Lower leg skin (tissue), 4 donors: ENCODE measurements around the gene TTC34. TPM values are rescaled to one million over a fixed set of nuclear protein-coding genes. Genes with fewer than 3 reads are reported as not detected.

Experiments used
- DNase-seq, 2 donors: peaks; one replicate each; pipeline ENCODE4 v3.0.0-alpha.2; 2019; ENCODE audit warnings: low spot score in 2 of 2
- H3K4me3 ChIP-seq: fragments of 200-600 bp; sonication (generic); 2 replicates; pipeline ENCODE4 v1.5.1; 2017; ENCODE audit warnings: mild to moderate bottlenecking, low read depth; ENCODE audit not compliant: poor library complexity, severe bottlenecking
- POLR2A ChIP-seq, 2 donors: fragments of 450-650 bp; IDR thresholded peaks; one replicate each; pipeline ENCODE4 v1.6.1; 2016 to 2017; ENCODE audit warnings: antibody characterized with exemption in 2 of 2, mild to moderate bottlenecking in 1 of 2, moderate library complexity in 1 of 2
- WGBS, 2 donors: methylation state at CpG; one replicate each; pipeline ENCODE4 v1.1.5; 2018; 5-methylcytosine and 5-hydroxymethylcytosine counted together
- intact Hi-C: fragments of 100-400 bp; cut with DNase I; formaldehyde crosslinking; loops from one replicate; pipeline ENCODE4 v1.15.0; 2023; ENCODE audit warnings: low total_unique reads
- total RNA-seq, 4 donors: library from RNA; depleted of rRNA; stranded (reverse); fragments of >200 nt; gene quantifications; one replicate each; pipeline ENCODE4 v1.1.0, GENCODE V29; 2016
- TF ChIP-seq, protein P1 (sequence below), 3 donors: fragments of 450-650 bp; IDR thresholded peaks; one replicate each; pipeline ENCODE4 v1.5.1; 2016; ENCODE audit warnings: antibody characterized with exemption in 3 of 3, mild to moderate bottlenecking in 3 of 3, moderate library complexity in 2 of 3

Gene TTC34
- total RNA-seq, 4 donors from 2014 or later = 0.07 to 0.23 (median 0.17) TPM

GRCh38 chr1:2596530-2597333 is 204.8 kb downstream of the TTC34 start:
- TF ChIP-seq POLR2A (IDR thresholded peaks at IDR 0.05) = no peak
- TF ChIP-seq, protein P1, sequence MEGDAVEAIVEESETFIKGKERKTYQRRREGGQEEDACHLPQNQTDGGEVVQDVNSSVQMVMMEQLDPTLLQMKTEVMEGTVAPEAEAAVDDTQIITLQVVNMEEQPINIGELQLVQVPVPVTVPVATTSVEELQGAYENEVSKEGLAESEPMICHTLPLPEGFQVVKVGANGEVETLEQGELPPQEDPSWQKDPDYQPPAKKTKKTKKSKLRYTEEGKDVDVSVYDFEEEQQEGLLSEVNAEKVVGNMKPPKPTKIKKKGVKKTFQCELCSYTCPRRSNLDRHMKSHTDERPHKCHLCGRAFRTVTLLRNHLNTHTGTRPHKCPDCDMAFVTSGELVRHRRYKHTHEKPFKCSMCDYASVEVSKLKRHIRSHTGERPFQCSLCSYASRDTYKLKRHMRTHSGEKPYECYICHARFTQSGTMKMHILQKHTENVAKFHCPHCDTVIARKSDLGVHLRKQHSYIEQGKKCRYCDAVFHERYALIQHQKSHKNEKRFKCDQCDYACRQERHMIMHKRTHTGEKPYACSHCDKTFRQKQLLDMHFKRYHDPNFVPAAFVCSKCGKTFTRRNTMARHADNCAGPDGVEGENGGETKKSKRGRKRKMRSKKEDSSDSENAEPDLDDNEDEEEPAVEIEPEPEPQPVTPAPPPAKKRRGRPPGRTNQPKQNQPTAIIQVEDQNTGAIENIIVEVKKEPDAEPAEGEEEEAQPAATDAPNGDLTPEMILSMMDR (IDR thresholded peaks at IDR 0.05) = no peak
- intact Hi-C loops = no loop called here
- H3K4me3 ChIP-seq = no peak overlapping the region
- 75 to 87% methylated on average over 25 of the region's 28 CpGs for WGBS, 2 donors
- no peak for DNase-seq

DNA sequence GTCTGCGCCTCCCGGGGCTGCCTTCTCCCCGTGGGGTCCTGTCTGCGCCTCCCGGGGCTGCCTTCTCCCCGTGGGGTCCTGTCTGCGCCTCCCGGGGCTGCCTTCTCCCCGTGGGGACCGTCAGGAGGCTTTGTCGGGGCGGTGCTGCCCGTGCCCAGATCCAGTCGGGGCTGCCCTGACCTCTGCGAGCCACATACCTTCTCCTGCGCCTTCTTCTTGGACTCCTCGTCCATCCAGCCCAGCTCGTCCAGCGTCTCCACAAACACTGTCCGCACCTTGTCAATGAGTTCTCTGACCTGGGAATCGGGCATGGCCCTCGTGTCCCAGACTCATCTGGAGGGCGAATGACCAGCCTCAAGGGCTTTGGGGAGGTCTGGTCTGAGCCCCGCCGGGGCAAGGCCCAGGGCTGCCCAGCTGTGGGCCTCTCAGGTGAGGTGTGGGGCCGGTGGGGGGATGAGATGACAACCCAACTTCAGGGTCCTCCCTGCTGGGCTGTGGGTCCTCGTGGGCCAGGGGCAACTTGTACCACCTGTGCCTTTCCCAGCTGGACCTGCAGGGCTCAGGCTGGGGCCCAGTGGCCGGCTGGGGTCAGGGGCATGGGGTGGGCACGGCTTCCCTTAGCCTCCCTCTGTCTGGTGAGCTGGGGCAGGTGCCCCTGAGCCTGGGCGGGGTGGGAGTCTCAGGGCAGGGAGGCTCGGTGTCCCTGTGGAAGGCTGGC is 205.5 kb downstream of the TTC34 start:
- DNase-seq = no peak
- intact Hi-C loops = no loop called here
- WGBS, 2 donors = 84 to 86% methylated on average over 22 to 30 of the region's 31 CpGs
- TF ChIP-seq, protein P1 (IDR thresholded peaks at IDR 0.05) = no peak
- no peak for TF ChIP-seq POLR2A (IDR thresholded peaks at IDR 0.05)
- H3K4me3 ChIP-seq = no peak overlapping the region

- WGBS, 2 donors = 76 to 95% methylated on average over 8 to 19 of the region's 19 CpGs
- DNase-seq = no peak
- no peak overlapping the region for H3K4me3 ChIP-seq
- intact Hi-C loops = no loop called here
- TF ChIP-seq, protein P1 (IDR thresholded peaks at IDR 0.05) = no peak
- TF ChIP-seq POLR2A (IDR thresholded peaks at IDR 0.05) = no peak
Observed at GRCh38 chr1:2595261-2595811, 206.2 kb downstream of the TTC34 start.

GRCh38 chr1:2594641-2595131 is 206.8 kb downstream of the TTC34 start:
- intact Hi-C loops = no loop called here
- DNase-seq = no peak

DNA sequence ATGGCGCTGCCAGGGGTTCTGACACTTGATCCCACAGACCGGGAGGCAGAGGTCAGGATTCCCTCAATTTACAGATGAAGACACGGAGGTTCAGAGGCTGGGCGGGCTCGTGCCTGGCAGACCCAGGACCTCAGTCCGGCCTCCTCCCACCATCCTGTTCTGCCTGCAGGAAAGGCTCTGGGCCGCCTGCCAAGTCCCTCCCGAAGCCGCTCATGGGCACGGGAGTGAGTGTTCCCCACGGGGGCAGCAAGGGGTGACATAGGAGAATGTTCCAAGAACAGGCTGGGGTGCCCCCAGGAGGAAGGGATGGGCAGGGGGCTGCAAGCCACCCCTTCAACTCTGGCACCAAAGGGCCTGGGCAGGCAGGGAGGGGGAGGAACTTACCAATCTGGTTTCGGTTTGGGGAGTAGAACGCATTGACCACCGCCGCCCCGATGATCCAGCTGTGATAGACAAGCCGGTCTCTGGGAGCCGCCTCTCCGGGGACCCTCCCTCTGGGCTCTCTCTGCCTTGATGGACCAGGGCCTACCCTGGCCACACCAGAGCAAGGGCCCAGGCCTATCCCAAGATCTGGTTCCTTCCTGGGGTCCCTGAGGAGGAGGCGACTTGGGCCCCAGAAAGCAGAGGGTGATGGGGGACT is 207.4 kb downstream of the TTC34 start:
- 31% methylated on average over 19 to 20 of the region's 20 CpGs for WGBS, 2 donors
- no peak overlapping the region for H3K4me3 ChIP-seq
- no peak for DNase-seq
- no peak for TF ChIP-seq POLR2A (IDR thresholded peaks at IDR 0.05)
- TF ChIP-seq, protein P1 (IDR thresholded peaks at IDR 0.05) = no peak
- intact Hi-C loops = no loop called here

More at GRCh38 chr1:2594641-2595131, 206.8 kb downstream of the TTC34 start:
- TF ChIP-seq POLR2A (IDR thresholded peaks at IDR 0.05) = no peak
- TF ChIP-seq, protein P1 (IDR thresholded peaks at IDR 0.05) = no peak
- H3K4me3 ChIP-seq = no peak overlapping the region
- 83 to 86% methylated on average over 16 to 17 of the region's 17 CpGs for WGBS, 2 donors
